DND-41 (cell line): ENCODE results near the gene TMEM127.

Experiments used
- EZH2 ChIP-seq: IDR thresholded peaks from 3 replicates; pipeline ENCODE4 v1.6.1; 2012; ENCODE audit warnings: borderline replicate concordance, low read depth, mild to moderate bottlenecking, moderate library complexity, low read length, inconsistent platforms; ENCODE audit not compliant: severe bottlenecking
- TF ChIP-seq, protein P1 (sequence below): IDR thresholded peaks from 2 replicates; pipeline ENCODE4 v1.5.1; 2012; ENCODE audit warnings: borderline replicate concordance, low read length, moderate library complexity, mild to moderate bottlenecking; ENCODE audit not compliant: poor library complexity, severe bottlenecking; ENCODE audit errors: extremely low read depth

DNA sequence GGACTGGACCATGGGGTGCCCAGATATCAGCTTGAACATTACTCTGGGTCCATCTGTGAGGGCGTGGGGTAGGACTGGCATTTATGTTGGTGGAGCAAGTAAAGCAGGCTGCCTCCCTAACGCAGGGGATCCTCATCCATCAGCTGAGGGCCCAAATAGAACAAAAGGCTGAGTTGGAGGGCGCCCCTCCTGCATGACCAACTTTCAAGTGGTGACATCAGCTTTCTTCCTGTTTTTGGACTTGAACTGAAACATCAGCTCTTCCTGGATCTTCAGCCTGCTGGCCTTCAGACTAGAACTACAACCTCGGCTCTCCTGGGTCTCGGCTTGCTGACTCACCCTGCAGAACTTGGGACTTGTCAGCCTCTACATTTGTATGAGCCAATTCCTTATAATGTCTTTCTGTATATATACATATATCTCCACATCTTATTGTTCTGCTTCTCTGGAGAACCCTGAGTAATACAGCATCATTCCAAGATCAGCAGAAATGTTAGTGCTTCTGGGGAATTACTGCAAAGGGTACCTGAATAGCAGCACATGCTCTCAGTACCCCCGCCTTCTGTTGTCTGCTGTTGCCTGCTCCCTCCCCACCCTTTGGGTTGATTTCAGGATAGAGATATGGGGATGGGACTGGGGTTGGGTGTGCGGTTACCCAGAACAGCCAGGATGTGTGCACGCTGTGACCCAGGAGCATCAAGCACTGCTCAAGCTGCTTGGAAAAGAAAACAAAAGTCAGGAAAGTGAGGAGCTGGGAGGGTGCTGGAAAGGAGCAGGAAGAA is 20.0 kb downstream of the TMEM127 start:
- TF ChIP-seq, protein P1, sequence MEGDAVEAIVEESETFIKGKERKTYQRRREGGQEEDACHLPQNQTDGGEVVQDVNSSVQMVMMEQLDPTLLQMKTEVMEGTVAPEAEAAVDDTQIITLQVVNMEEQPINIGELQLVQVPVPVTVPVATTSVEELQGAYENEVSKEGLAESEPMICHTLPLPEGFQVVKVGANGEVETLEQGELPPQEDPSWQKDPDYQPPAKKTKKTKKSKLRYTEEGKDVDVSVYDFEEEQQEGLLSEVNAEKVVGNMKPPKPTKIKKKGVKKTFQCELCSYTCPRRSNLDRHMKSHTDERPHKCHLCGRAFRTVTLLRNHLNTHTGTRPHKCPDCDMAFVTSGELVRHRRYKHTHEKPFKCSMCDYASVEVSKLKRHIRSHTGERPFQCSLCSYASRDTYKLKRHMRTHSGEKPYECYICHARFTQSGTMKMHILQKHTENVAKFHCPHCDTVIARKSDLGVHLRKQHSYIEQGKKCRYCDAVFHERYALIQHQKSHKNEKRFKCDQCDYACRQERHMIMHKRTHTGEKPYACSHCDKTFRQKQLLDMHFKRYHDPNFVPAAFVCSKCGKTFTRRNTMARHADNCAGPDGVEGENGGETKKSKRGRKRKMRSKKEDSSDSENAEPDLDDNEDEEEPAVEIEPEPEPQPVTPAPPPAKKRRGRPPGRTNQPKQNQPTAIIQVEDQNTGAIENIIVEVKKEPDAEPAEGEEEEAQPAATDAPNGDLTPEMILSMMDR, result no peak
- no peak for TF ChIP-seq EZH2
